Posterior cingulate gyrus (tissue), 11 donors: ENCODE measurements around the gene ECEL1.

Experiments
- DNase-seq, 10 donors: peaks; one replicate each; pipeline versions ENCODE4 v3.0.0 to v3.0.0-alpha.2; 2020 to 2021; ENCODE audit warnings: mixed read lengths in 3 of 10
- intact Hi-C: fragments of 100-400 bp; cut with DNase I; formaldehyde crosslinking; loops from one replicate; pipeline ENCODE4 v1.15.1; 2023

ECEL1 gene

DNA sequence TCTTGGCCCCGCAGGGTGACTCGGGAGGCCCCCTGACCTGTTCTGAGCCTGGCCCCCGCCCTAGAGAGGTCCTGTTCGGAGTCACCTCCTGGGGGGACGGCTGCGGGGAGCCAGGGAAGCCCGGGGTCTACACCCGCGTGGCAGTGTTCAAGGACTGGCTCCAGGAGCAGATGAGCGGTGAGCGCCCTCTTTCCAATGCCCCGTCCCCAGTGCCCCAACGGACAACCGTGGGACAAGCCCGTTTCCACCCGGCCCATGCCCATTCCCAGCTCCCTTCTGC, 35.7 kb upstream of the ECEL1 start:
- intact Hi-C loops = loop anchor here (5.0 kb wide), 1 partner anchor 616 kb away; no protein-coding TSS in a partner anchor
- DNase-seq = no peak

DNA sequence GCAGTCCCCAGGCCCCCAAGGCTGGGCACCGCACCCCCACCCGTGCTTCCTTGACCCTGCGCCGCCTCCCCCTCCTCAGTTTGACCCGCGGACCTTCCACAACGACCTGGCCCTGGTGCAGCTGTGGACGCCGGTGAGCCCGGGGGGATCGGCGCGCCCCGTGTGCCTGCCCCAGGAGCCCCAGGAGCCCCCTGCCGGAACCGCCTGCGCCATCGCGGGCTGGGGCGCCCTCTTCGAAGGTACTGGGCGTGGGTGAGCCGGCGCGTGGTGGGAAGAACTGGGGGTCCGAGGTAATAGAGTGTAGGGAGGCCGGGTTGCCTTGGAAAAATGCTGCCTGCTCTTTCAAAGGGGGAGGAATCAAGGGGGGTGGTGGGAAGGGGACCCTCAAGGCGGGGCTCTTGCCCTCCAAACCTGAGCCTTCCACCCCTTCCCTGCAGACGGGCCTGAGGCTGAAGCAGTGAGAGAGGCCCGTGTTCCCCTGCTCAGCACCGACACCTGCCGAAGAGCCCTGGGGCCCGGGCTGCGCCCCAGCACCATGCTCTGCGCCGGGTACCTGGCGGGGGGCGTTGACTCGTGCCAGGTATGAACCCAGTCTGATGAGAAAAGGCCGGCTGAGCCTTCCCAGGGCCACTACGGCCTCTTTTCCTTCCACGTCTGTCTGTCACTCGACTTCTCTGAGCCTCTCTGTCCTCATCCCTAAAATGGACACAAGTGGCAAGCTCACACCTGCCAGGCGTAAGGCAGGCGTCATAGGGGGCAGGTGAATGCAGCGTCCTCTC, 35.2 kb upstream of the ECEL1 start:
- no peak for DNase-seq
- intact Hi-C loops = loop anchor here (1.0 to 5.0 kb wide), 2 partner anchors 77 to 616 kb away; no protein-coding TSS in a partner anchor

GRCh38 chr2:232521959-232522622, 34.5 kb upstream of the ECEL1 start:
- peak in 6 of 10 donors; percentile 60 to 95 (median 72) for DNase-seq
- intact Hi-C loops = loop anchor here (1.0 to 5.0 kb wide), 2 partner anchors 76 to 615 kb away; no protein-coding TSS in a partner anchor

- intact Hi-C loops = loop anchor here (5.0 kb wide), 1 partner anchor 614 kb away; no protein-coding TSS in a partner anchor
- no peak for DNase-seq
These were observed 33.5 kb upstream of the ECEL1 start for GRCh38 chr2:232521098-232521497.

- no peak for DNase-seq
These were observed 32.9 kb upstream of the ECEL1 start for GRCh38 chr2:232520489-232520888.

GRCh38 chr2:232519581-232520438, 32.2 kb upstream of the ECEL1 start, which contains the start of gene PRSS56:
Gene PRSS56, plus strand, starts transcription at chr2:232520388. Its CDS starts 211 bp downstream, at chr2:232520599.
- intact Hi-C loops = loop anchor here (5.0 kb wide), 1 partner anchor 613 kb away; no protein-coding TSS in a partner anchor

More at GRCh38 chr2:232520489-232520888, 32.9 kb upstream of the ECEL1 start:
- intact Hi-C loops = loop anchor here (5.0 kb wide), 1 partner anchor 613 kb away; no protein-coding TSS in a partner anchor

GRCh38 chr2:232518844-232519243, 31.2 kb upstream of the ECEL1 start:
- no peak for DNase-seq
- intact Hi-C loops = no loop called here

More at GRCh38 chr2:232519581-232520438, 32.2 kb upstream of the ECEL1 start, which contains the start of gene PRSS56:
- DNase-seq = no peak

DNA sequence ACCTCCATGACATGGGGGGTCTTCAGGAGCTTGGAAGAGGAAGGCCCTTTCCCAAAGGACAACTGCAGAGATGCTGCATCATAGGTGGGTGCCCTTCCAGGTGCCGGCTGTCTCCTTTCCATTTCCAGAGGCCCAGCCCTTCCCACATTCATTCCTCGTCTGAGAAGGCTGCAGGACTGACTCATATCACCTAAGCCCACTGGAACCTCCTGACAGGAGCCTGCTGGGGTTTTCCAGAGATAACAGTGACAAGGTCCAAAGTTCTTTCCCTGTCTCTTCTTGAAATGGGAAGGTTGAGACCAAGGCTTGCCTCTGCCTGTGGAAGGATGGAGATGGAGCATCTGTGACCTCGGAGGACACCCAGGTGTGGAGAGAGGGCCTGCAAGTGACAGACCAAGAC, 28.9 kb upstream of the ECEL1 start:
- intact Hi-C loops = no loop called here

DNA sequence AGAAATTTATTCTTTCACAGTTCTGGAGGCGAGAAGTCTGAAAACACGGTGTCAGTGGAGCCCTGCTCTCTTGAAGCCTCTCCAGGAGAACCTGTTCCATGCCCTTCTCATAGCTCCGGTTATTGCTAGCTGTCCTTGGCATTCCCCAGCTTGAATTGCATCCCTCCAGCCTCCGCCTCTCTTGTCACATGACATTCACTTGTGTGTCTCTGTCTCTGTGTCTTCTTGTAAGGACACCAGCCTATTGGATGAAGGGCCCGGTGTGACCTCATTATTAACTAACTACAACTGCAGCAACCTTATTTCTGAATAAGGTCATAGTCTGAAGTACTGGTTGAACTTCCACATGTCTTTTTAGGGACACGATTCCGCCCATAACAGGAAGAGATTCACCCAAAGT, 28.0 kb upstream of the ECEL1 start:
- DNase-seq = no peak
- intact Hi-C loops = no loop called here

More for the DNA sequence above, 28.9 kb upstream of the ECEL1 start:
- DNase-seq = no peak

DNA sequence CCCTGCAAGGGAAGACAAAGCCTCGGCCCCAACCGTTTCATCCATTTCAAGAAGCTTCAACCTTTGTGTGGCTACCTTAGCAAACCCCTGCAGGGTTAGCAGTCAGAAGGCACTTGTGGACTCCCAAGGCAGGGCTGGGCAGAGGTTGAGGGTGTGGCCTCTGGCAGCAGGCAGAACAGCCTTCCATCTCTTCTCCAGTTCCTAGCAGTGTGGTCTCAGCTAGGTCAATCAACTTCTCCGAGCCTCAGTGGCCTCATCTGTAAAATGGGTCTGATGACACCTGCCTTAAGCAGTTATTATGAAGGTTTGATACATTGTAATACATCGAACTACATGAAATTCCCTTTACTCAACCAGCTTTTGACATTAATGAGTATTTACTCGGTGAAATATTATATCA, 25.7 kb upstream of the ECEL1 start:
- intact Hi-C loops = no loop called here
- DNase-seq = no peak

- intact Hi-C loops = no loop called here
- no peak for DNase-seq
These were observed 25.0 kb upstream of the ECEL1 start for GRCh38 chr2:232512602-232513001.

- peak in 1 of 10 donors; percentile 30 for DNase-seq
- intact Hi-C loops = no loop called here
These were observed 23.8 kb upstream of the ECEL1 start for GRCh38 chr2:232511336-232511890.

GRCh38 chr2:232508251-232508650, 20.6 kb upstream of the ECEL1 start:
- DNase-seq = no peak
- intact Hi-C loops = no loop called here

DNA sequence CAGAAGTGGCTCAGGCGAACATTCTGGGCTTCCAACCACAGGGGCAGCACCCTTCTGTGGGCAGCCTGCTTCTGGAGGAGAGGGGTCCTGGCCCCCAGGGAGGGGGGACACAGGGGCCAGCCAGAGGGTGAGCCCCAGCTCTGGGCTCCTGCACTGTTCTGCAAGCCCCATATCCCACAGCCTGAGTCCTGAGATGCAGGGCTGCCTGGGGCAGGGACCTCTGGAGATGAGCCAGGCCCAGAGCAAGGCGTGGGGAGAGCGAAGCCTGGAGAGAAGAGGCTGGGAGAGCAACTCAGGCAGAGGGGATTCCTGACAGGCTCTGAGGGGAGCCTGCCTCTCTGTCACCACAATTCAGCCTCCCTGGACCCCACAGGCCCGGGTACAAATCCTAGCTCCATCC, 19.1 kb upstream of the ECEL1 start:
- no peak for DNase-seq
- intact Hi-C loops = no loop called here

DNA sequence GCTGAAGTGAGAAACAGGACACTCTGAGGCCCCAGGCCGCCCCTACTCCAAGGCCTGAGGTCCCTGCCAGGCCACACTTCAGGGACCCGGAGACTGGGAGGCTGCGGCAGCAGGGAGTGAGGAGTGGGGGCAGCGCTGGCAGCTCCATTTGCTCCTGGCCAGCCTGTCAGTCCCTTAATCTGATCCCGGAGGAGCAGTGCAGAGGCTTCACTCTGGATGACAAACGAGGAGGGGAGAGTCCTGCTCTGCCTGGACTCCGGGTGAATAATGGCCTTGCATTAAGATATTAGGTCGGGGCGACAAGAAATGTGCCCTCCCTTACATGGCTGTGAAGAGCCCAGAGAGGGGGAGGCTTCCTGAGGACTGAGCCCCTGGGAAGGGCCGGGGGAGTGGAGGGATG, 18.2 kb upstream of the ECEL1 start:
- intact Hi-C loops = no loop called here
- no peak for DNase-seq

DNA sequence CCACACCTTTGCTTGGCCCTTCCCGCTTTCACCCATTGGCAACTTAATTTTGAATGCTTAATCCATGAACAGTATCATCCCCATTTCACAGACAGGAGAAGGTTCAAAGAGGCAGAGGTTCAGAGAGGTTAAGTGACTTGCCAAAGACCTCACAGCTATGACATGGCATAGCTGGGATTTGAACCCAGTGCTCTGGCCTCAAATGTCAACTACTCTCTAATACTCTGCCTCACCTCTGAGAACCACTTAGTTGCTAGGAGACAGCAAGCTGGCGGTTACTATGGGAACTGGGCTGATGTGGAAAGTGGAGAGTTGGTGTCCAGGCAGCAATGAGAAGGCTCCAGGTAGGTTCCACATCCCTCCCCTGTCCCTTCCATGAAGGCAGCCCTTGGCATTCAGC, 16.8 kb upstream of the ECEL1 start:
- DNase-seq = no peak
- intact Hi-C loops = no loop called here

GRCh38 chr2:232503809-232504323, 16.2 kb upstream of the ECEL1 start:
- no peak for DNase-seq
- intact Hi-C loops = no loop called here

DNA sequence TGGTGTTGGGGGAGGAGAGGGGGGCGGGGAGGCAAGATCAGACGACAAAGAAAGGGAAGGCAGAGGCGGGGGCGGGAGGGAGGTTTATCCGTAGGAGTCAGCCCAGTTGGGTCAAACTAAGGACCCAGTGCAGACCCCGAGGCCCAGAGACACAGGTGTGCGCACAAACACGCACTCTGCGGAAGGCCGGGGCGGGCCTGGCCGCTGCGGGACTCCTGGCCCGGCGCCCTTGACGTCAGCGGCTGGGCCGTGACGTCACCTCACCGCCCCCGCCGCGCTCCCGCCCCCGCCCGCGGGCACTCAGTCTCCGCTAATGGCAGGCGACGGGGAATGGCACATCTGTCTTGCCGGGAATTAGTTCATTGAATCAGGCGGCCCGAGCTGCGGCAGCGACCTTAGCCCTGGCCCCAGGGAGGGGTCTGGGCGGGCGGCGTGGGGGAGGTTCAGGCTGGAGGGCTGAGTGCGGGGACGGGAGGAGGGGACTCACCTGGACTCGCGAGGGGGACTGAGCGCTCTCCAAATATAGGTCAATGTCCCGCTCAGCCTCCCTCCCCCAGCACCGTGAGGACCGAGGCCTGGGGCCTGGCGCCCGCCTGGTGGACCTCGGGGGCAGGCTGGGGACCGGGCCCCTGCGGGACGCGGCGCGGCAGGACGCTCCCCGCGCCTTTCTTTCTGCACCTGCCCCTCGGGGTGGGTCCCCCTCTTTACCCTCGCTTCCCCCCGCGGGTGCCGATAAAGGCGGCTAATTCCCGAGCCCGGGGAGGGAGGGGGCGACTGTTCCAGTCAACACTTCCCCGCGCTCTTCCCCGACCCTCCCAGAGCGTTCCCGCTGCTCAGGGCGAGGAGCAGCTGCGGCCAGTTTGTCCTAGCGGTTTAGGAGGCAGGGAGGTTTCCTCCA, 15.5 kb upstream of the ECEL1 start:
- intact Hi-C loops = no loop called here
- DNase-seq = peak in 7 of 10 donors; percentile 20 to 91 (median 47)

DNA sequence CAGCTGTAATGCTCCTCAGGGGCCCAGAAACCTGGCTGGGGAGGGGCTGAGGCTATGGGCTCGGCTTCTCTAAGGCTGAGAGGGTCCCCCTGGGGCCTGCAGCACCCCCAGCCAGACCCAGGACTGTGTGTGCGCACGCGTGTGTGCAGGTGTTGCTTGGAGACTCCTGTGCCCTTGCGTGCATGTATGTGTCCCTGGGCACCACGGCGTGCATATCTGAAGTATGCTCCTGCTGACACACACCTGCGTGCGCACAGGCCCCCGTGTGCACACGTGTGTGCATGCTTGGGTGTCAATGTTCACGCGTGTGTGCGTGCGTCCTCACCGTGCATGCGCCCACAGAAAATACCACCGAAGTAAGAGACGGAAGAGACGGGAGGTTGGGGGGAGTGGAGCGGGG, 14.9 kb upstream of the ECEL1 start:
- intact Hi-C loops = no loop called here
- DNase-seq = no peak
